ENCODE data around the gene PCSK7. TPM values are rescaled to one million over a fixed set of nuclear protein-coding genes. Genes with fewer than 3 reads are reported as not detected.

Gene PCSK7
- total RNA-seq, 2 donors from 2014 or later = 38.5 to 45.7 TPM

GRCh38 chr11:117194267-117194666 is 37.6 kb downstream of the PCSK7 start:
- no peak for DNase-seq (ENCODE audit: low spot score)
- TF ChIP-seq CTCF (IDR thresholded peaks at IDR 0.05) (no peak), POLR2A (IDR thresholded peaks at IDR 0.05) (no peak), POLR2AphosphoS5 (IDR thresholded peaks at IDR 0.05) (no peak)
- Histone ChIP-seq H3K27ac (no peak overlapping the region), H3K4me1 (replicated peaks) (peaks cover 10% of the 10 kb centered on the region), H3K9me3 (no peaks in the 10 kb centered on the region), H3K36me3 (peaks cover 15 to 41% of the 10 kb centered on the region in 2 donors), H3K4me3 (no peak overlapping the region), H3K27me3 (replicated peaks; ENCODE audit: insufficient read depth) (no peaks in the 10 kb centered on the region)
- intact Hi-C loops (cut with DNase I) = no loop called here
- WGBS = 62% methylated on average over 5 of the region's 5 CpGs

- 88% methylated on average over 15 of the region's 15 CpGs for WGBS
- intact Hi-C loops (cut with DNase I) = no loop called here
- no peak for DNase-seq (ENCODE audit: low spot score)
- no peaks in the 10 kb centered on the region for H3K27me3 ChIP-seq (replicated peaks; ENCODE audit: insufficient read depth)
- H3K27ac ChIP-seq = peak overlapping the region in 1 of 2 donors; percentile 18
- TF ChIP-seq POLR2A (IDR thresholded peaks at IDR 0.05) (no peak), CTCF (IDR thresholded peaks at IDR 0.05) (no peak), POLR2AphosphoS5 (IDR thresholded peaks at IDR 0.05) (no peak)
- H3K4me3 ChIP-seq = no peak overlapping the region
- H3K36me3 ChIP-seq = peaks cover 18 to 48% of the 10 kb centered on the region in 2 donors
- H3K4me1 ChIP-seq (replicated peaks) = peaks cover 9% of the 10 kb centered on the region
- no peaks in the 10 kb centered on the region for H3K9me3 ChIP-seq
Measured at GRCh38 chr11:117193130-117194020, 38.5 kb downstream of the PCSK7 start.

- intact Hi-C loops (cut with DNase I) = no loop called here
- Histone ChIP-seq H3K4me3 (no peak overlapping the region), H3K27ac (no peak overlapping the region), H3K27me3 (replicated peaks; ENCODE audit: insufficient read depth) (no peaks in the 10 kb centered on the region), H3K9me3 (no peaks in the 10 kb centered on the region), H3K4me1 (replicated peaks) (no peaks in the 10 kb centered on the region), H3K36me3 (peaks cover 18 to 56% of the 10 kb centered on the region in 2 donors)
- DNase-seq (ENCODE audit: low spot score) = no peak
- WGBS = 93% methylated on average over 14 of the region's 17 CpGs
- TF ChIP-seq POLR2AphosphoS5 (IDR thresholded peaks at IDR 0.05) = no peak
- no peak for TF ChIP-seq POLR2A (IDR thresholded peaks at IDR 0.05)
- TF ChIP-seq CTCF (IDR thresholded peaks at IDR 0.05) = no peak
Measured at GRCh38 chr11:117192401-117192875, 39.4 kb downstream of the PCSK7 start.

GRCh38 chr11:117191680-117192400 is 40.0 kb downstream of the PCSK7 start:
- no peak for DNase-seq (ENCODE audit: low spot score)
- Histone ChIP-seq H3K4me1 (replicated peaks) (peaks cover 2% of the 10 kb centered on the region), H3K27me3 (replicated peaks; ENCODE audit: insufficient read depth) (no peaks in the 10 kb centered on the region), H3K9me3 (no peaks in the 10 kb centered on the region), H3K4me3 (no peak overlapping the region), H3K36me3 (peaks cover 18 to 56% of the 10 kb centered on the region in 2 donors), H3K27ac (no peak overlapping the region)
- intact Hi-C loops (cut with DNase I) = no loop called here
- TF ChIP-seq CTCF (IDR thresholded peaks at IDR 0.05) = no peak
- no peak for TF ChIP-seq POLR2AphosphoS5 (IDR thresholded peaks at IDR 0.05)
- TF ChIP-seq POLR2A (IDR thresholded peaks at IDR 0.05) = no peak
- 94% methylated on average over 20 of the region's 26 CpGs for WGBS

Data from prostate gland (tissue), 2 donors.